GM12891 (cell line): ENCODE measurements around the gene CHST8.

Experiments
- POLR2A ChIP-seq: IDR thresholded peaks from 2 replicates; pipeline ENCODE4 v1.6.1; 2011; ENCODE audit warnings: low read depth, low read length, control low read depth
- POLR2AphosphoS5 ChIP-seq: IDR thresholded peaks from 2 replicates; pipeline ENCODE4 v1.6.1; 2011; ENCODE audit warnings: low read depth, low read length, control low read depth
- TAF1 ChIP-seq: IDR thresholded peaks from 2 replicates; pipeline ENCODE4 v1.6.1; 2011; ENCODE audit warnings: low read depth, low read length, control low read depth

GRCh38 chr19:33745297-33745696, 123.5 kb downstream of the CHST8 start:
- TF ChIP-seq POLR2A (no peak), POLR2AphosphoS5 (no peak), TAF1 (no peak)
